Measurements from ENCODE around the gene DICER1.
A peak's percentile ranks its signal among the peaks of the same experiment; 100 is the strongest.

Gene DICER1

DNA sequence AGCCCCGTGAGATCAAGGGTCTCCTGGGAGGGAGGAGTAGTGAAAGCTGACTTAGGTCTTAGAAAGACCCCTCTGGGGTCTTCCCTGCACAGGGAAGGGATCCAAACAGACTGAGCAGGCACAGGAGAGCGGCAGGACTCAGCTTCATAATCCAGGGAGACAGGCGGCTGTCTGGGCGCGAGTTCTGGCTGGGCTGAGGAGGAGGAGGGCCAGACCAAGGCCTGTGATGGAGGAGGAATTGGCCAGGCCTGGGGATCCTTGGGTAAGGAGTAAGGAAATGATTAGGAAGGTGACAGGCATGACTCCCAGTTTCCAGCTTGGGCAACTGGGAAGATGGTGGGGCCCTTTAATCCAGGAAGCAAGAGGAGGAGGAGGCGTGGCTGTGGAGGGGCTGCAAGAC, 93.1 kb downstream of the DICER1 start:
- DNase-seq: no peak
- H3K9me3 ChIP-seq: no peaks in the 10 kb centered on the region
- H3K36me3 ChIP-seq: no peaks in the 10 kb centered on the region
- H3K4me3 ChIP-seq: no peak overlapping the region
- intact Hi-C loops (cut with DNase I; ENCODE audit: low total_unique reads): no loop called here
- TF ChIP-seq, protein P1, sequence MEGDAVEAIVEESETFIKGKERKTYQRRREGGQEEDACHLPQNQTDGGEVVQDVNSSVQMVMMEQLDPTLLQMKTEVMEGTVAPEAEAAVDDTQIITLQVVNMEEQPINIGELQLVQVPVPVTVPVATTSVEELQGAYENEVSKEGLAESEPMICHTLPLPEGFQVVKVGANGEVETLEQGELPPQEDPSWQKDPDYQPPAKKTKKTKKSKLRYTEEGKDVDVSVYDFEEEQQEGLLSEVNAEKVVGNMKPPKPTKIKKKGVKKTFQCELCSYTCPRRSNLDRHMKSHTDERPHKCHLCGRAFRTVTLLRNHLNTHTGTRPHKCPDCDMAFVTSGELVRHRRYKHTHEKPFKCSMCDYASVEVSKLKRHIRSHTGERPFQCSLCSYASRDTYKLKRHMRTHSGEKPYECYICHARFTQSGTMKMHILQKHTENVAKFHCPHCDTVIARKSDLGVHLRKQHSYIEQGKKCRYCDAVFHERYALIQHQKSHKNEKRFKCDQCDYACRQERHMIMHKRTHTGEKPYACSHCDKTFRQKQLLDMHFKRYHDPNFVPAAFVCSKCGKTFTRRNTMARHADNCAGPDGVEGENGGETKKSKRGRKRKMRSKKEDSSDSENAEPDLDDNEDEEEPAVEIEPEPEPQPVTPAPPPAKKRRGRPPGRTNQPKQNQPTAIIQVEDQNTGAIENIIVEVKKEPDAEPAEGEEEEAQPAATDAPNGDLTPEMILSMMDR (IDR thresholded peaks at IDR 0.05): no peak
- peaks cover 0 to 10% of the 10 kb centered on the region in 2 donors for H3K27me3 ChIP-seq
- no peak overlapping the region for H3K27ac ChIP-seq
- no peaks in the 10 kb centered on the region for H3K4me1 ChIP-seq

DNA sequence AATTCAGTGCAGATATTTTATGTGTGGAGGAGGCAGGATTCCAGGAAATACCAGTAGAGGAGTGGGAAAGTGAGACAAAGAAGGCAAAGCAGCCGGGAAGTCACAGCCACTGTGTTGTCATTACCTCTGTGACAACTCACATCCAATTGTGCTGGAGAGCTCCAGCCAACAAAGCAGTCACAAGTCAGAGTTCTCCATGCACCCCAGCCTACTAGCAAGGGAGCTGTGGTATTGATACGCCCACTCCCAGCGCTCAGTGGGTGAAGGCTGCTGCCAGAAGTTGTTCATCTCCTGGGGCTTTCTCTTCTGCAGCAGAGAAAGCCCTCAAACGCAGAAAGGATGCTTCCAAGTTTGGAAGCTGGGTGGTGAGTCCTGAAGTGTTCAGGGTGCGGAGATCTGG, 93.9 kb downstream of the DICER1 start:
- Histone ChIP-seq H3K36me3 (no peaks in the 10 kb centered on the region), H3K4me1 (no peaks in the 10 kb centered on the region), H3K27ac (no peak overlapping the region), H3K9me3 (no peaks in the 10 kb centered on the region), H3K4me3 (no peak overlapping the region), H3K27me3 (peaks cover 0 to 2% of the 10 kb centered on the region in 2 donors)
- DNase-seq: peak in 1 of 2 donors; percentile 13
- TF ChIP-seq, protein P1 (IDR thresholded peaks at IDR 0.05): no peak
- intact Hi-C loops (cut with DNase I; ENCODE audit: low total_unique reads): no loop called here

DNA sequence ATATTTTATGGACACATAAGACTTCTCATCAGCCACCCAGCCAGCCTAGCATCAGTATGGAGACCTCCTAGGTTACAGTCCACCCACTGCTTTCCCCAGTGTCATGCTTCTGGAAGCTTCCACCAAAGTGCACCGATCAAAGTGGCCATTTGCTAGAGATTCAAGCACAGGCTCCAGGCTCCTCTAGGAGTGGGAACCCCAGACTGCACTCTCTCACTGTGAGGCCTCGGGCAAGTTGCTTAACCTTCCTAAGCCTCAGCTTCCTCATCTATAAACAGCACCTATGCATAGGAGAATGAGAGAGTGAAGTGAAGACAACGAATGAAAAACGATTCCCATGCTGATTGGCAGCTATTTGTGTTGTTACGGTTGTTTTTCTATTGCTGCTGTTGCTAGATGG, 94.4 kb downstream of the DICER1 start:
- TF ChIP-seq, protein P1 (IDR thresholded peaks at IDR 0.05): no peak
- intact Hi-C loops (cut with DNase I; ENCODE audit: low total_unique reads): no loop called here

DNA sequence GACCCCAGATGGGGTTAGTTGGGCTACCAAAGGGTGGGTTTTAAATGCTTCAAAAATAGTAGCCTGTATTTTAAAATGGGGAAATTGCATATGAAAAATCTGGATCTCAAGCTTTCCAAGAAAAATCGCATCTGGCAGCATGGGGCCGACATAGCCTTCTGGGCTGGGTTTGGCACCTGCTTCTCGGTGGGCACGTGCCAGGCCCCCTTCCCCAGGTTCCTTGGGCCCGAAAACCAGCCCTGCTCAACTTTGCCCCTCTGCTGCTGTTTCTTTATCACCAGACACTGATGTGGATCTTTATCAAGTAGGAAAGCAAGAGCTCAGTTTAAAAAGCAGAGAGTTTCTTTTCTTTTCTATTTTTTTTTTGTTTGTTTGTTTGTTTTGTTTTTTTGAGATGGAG, 95.1 kb downstream of the DICER1 start:
- H3K27me3 ChIP-seq: no peaks in the 10 kb centered on the region
- H3K36me3 ChIP-seq: no peaks in the 10 kb centered on the region
- H3K4me1 ChIP-seq: no peaks in the 10 kb centered on the region
- no peaks in the 10 kb centered on the region for H3K9me3 ChIP-seq
- DNase-seq: peak in 1 of 2 donors; percentile 23
- intact Hi-C loops (cut with DNase I; ENCODE audit: low total_unique reads): no loop called here
- H3K27ac ChIP-seq: no peak overlapping the region
- TF ChIP-seq, protein P1 (IDR thresholded peaks at IDR 0.05): no peak
- H3K4me3 ChIP-seq: no peak overlapping the region

More for the DNA sequence above, 94.4 kb downstream of the DICER1 start:
- no peaks in the 10 kb centered on the region for H3K36me3 ChIP-seq
- H3K9me3 ChIP-seq: no peaks in the 10 kb centered on the region
- no peak overlapping the region for H3K27ac ChIP-seq
- DNase-seq: peak in 1 of 2 donors; percentile 13
- H3K4me3 ChIP-seq: no peak overlapping the region
- H3K4me1 ChIP-seq: no peaks in the 10 kb centered on the region
- H3K27me3 ChIP-seq: no peaks in the 10 kb centered on the region

DNA sequence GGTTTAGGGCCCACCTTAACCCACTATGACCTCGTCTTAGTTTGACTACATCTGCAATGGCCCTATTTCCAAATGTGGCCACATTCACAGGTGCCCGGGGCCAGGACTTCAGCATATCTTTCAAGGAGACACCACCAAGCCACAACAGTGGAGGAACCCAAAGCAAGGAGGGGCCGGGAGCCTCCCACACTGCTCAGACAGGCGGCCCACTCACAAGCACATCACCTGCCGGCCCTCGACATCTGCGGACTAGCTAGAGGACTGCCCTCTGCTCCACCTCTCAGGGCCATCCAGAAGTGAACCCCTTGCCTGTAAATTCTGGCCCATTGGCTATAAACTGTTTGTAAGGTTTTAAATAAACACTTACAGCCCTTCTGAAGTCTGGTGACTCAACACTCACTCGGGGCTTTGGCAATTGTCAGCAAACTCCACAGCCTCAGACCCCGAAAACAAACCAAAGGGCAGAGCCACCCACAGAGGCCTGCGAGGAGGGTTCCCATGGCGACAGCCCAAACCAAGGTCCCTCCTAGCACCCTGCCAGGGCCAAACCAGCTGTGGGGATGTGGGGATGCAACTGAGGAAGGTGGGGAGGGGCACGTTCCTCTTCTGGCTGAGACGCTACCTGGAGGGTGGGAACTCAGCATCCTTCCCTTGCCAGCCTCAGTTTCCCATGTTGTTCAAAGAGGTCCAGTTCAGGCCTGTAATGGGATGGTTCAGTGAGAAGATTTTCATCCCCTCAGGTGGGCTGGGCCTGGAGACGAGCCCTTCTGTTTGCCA, 95.8 kb downstream of the DICER1 start:
- Histone ChIP-seq H3K27me3 (no peaks in the 10 kb centered on the region), H3K4me3 (no peak overlapping the region), H3K4me1 (no peaks in the 10 kb centered on the region), H3K36me3 (no peaks in the 10 kb centered on the region), H3K9me3 (no peaks in the 10 kb centered on the region), H3K27ac (no peak overlapping the region)
- intact Hi-C loops (cut with DNase I; ENCODE audit: low total_unique reads): no loop called here
- no peak for DNase-seq
- TF ChIP-seq, protein P1 (IDR thresholded peaks at IDR 0.05): no peak
